ENCODE data around the gene SEMA5A. TPM values are rescaled to one million over a fixed set of nuclear protein-coding genes. Genes with fewer than 3 reads are reported as not detected.
A peak's percentile ranks its signal among the peaks of the same experiment; 100 is the strongest.

Gene SEMA5A
- total RNA-seq, 4 donors from 2014 or later: 2.3 to 4.7 (median 3.7) TPM

- Histone ChIP-seq H3K36me3 (peaks cover 0 to 1% of the 10 kb centered on the region in 2 donors), H3K9me3 (no peaks in the 10 kb centered on the region), H3K27me3 (peaks cover 29% of the 10 kb centered on the region), H3K4me1 (peaks cover 0 to 35% (median 13%) of the 10 kb centered on the region in 3 donors), H3K27ac (peak overlapping the region in 2 of 4 donors; percentile 48 to 90), H3K4me3 (peak overlapping the region; percentile 78 to 82)
- 4 to 7% methylated on average over 6 of the region's 6 CpGs for WGBS, 2 donors (ENCODE audit: low coverage in 1 of 2)
- TF ChIP-seq CTCF (IDR thresholded peaks at IDR 0.05): no peak
- no peak for TF ChIP-seq EP300 (IDR thresholded peaks at IDR 0.05)
- no peak for TF ChIP-seq POLR2AphosphoS5 (IDR thresholded peaks at IDR 0.05)
- TF ChIP-seq POLR2A (IDR thresholded peaks at IDR 0.05): no peak
- ATAC-seq: no peak
These were observed 1.8 kb downstream of the SEMA5A start for GRCh38 chr5:9544056-9544455.

- no peaks in the 10 kb centered on the region for H3K9me3 ChIP-seq
- peaks cover 29% of the 10 kb centered on the region for H3K27me3 ChIP-seq
- peaks cover 0 to 35% (median 13%) of the 10 kb centered on the region in 3 donors for H3K4me1 ChIP-seq
- 28 to 53% methylated on average over 9 to 10 of the region's 10 CpGs for WGBS, 2 donors (ENCODE audit: low coverage in 1 of 2)
- H3K27ac ChIP-seq: peak overlapping the region in 2 of 4 donors; percentile 3 to 33
- H3K36me3 ChIP-seq: no peaks in the 10 kb centered on the region
- H3K4me3 ChIP-seq: no peak overlapping the region
- no peak for TF ChIP-seq POLR2AphosphoS5 (IDR thresholded peaks at IDR 0.05)
- no peak for TF ChIP-seq CTCF (IDR thresholded peaks at IDR 0.05)
- no peak for TF ChIP-seq POLR2A (IDR thresholded peaks at IDR 0.05)
- TF ChIP-seq EP300 (IDR thresholded peaks at IDR 0.05): no peak
- ATAC-seq: no peak
These were observed 2.5 kb downstream of the SEMA5A start for GRCh38 chr5:9543311-9543920.

GRCh38 chr5:9540791-9541190 is 5.1 kb downstream of the SEMA5A start:
- Histone ChIP-seq H3K27me3 (peaks cover 36% of the 10 kb centered on the region), H3K27ac (no peak overlapping the region), H3K36me3 (no peaks in the 10 kb centered on the region), H3K4me1 (peaks cover 0 to 19% (median 10%) of the 10 kb centered on the region in 3 donors), H3K4me3 (no peak overlapping the region), H3K9me3 (no peaks in the 10 kb centered on the region)
- ATAC-seq: no peak
- 52% methylated on average over 7 of the region's 7 CpGs for WGBS, 2 donors (ENCODE audit: low coverage in 1 of 2)
- no peak for TF ChIP-seq EP300 (IDR thresholded peaks at IDR 0.05)
- no peak for TF ChIP-seq POLR2A (IDR thresholded peaks at IDR 0.05)
- TF ChIP-seq CTCF (IDR thresholded peaks at IDR 0.05): no peak
- TF ChIP-seq POLR2AphosphoS5 (IDR thresholded peaks at IDR 0.05): no peak

GRCh38 chr5:9538504-9538903 is 7.4 kb downstream of the SEMA5A start:
- peak overlapping the region in 1 of 4 donors; percentile 3 for H3K27ac ChIP-seq
- 53 to 69% methylated on average over 5 to 7 of the region's 7 CpGs for WGBS, 2 donors (ENCODE audit: low coverage in 1 of 2)
- H3K36me3 ChIP-seq: no peaks in the 10 kb centered on the region
- H3K9me3 ChIP-seq: no peaks in the 10 kb centered on the region
- ATAC-seq: no peak
- no peak for TF ChIP-seq CTCF (IDR thresholded peaks at IDR 0.05)
- no peak for TF ChIP-seq POLR2A (IDR thresholded peaks at IDR 0.05)
- no peak for TF ChIP-seq EP300 (IDR thresholded peaks at IDR 0.05)
- TF ChIP-seq POLR2AphosphoS5 (IDR thresholded peaks at IDR 0.05): no peak
- H3K4me1 ChIP-seq: peaks cover 0 to 10% (median 0%) of the 10 kb centered on the region in 3 donors
- H3K4me3 ChIP-seq: no peak overlapping the region
- H3K27me3 ChIP-seq: peaks cover 31% of the 10 kb centered on the region

All from gastroesophageal sphincter (tissue), 4 donors.